Upper lobe of right lung (tissue), 1 donor: Measurements from ENCODE around the gene SHISAL1. TPM values are rescaled to one million over a fixed set of nuclear protein-coding genes. Genes with fewer than 3 reads are reported as not detected.

Source experiments
- ATAC-seq: fragments of 200-7000 bp; cut with Tn5 transposase; one replicate; pipeline ENCODE4 v1.9.1; 2020; ENCODE audit warnings: mild to moderate bottlenecking, moderate library complexity
- DNase-seq: peaks from one replicate; pipeline ENCODE4 v3.0.0-alpha.2; 2020
- H3K27ac ChIP-seq: fragments of 200-600 bp; one replicate; pipeline ENCODE4 v1.8.0; 2022
- H3K27me3 ChIP-seq: fragments of 200-600 bp; one replicate; pipeline ENCODE4 v1.8.0; 2022; ENCODE audit warnings: mild to moderate bottlenecking
- H3K36me3 ChIP-seq: fragments of 200-600 bp; one replicate; pipeline ENCODE4 v1.8.0; 2022
- H3K4me1 ChIP-seq: fragments of 200-600 bp; one replicate; pipeline ENCODE4 v1.8.0; 2022
- H3K4me3 ChIP-seq: fragments of 200-600 bp; one replicate; pipeline ENCODE4 v1.8.0; 2022; ENCODE audit warnings: mild to moderate bottlenecking
- H3K9me3 ChIP-seq: fragments of 200-600 bp; one replicate; pipeline ENCODE4 v1.8.0; 2022
- intact Hi-C: fragments of 100-400 bp; cut with DNase I; formaldehyde crosslinking; loops from one replicate; pipeline ENCODE4 v1.11.0; 2022
- total RNA-seq: library from RNA; stranded (reverse); fragmentation: NEBNext Ultra II Directional; extraction: Animal tissue kit (Norgen Biotek cat#: 25700); gene quantifications from one replicate; pipeline ENCODE4 v1.2.1, GENCODE V29; 2021
- TF ChIP-seq, protein P1 (sequence below): fragments of 200-600 bp; IDR thresholded peaks from one replicate; pipeline ENCODE4 v1.8.0; 2022; ENCODE audit warnings: antibody characterized with exemption
- donor health status: DM: no; HTN: yes; CAD: no; lungs with severe emphysema.

Gene SHISAL1
- total RNA-seq, 1 donor from 2014 or later = 1.0 TPM

DNA sequence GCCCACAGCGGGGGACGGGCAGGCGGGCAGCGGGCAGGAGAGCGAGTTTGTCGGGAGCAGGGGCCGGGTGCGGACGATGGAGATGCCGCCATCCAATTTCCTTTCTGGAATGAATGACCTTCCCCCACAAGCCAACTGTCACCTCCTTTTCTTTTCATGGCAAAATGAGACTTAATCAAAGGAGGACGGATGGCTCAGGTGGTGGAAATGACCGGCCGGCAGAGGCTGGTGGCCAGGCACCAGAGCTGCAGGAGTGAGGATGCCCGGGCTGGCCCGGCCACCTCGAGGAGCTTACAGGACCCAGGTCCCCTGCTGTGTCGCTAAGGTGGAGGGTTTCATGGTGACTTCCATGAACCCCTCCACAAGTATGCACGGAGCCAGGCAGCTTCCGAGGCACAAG lies 11.7 kb downstream of the SHISAL1 start:
- TF ChIP-seq, protein P1, sequence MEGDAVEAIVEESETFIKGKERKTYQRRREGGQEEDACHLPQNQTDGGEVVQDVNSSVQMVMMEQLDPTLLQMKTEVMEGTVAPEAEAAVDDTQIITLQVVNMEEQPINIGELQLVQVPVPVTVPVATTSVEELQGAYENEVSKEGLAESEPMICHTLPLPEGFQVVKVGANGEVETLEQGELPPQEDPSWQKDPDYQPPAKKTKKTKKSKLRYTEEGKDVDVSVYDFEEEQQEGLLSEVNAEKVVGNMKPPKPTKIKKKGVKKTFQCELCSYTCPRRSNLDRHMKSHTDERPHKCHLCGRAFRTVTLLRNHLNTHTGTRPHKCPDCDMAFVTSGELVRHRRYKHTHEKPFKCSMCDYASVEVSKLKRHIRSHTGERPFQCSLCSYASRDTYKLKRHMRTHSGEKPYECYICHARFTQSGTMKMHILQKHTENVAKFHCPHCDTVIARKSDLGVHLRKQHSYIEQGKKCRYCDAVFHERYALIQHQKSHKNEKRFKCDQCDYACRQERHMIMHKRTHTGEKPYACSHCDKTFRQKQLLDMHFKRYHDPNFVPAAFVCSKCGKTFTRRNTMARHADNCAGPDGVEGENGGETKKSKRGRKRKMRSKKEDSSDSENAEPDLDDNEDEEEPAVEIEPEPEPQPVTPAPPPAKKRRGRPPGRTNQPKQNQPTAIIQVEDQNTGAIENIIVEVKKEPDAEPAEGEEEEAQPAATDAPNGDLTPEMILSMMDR = no peak
- Histone ChIP-seq H3K4me3 (no peak overlapping the region), H3K27me3 (no peaks in the 10 kb centered on the region), H3K4me1 (no peaks in the 10 kb centered on the region), H3K36me3 (no peaks in the 10 kb centered on the region), H3K27ac (no peak overlapping the region), H3K9me3 (no peaks in the 10 kb centered on the region)
- DNase-seq (no peak), ATAC-seq (no peak)
- intact Hi-C loops = no loop called here

DNA sequence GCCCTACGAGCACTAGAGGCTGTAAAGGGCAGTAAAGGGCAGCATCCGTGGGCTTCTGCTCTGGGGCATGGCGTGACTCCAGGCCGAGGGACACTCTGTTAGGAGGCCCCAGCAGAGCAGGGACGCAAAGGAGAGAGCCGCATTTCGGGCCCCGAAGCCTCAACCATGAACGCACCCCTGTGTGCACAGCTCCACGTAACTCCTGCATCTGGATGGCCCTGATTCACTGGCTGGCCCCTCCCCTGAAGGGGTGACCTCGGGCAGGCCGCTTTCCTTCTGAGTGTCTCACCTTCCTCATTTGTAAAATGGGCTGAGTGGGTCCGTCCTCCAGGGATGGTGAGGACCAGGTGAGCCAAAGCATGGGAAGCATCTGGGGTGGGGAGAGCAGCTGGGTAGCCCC lies 13.6 kb downstream of the SHISAL1 start:
- ATAC-seq (no peak), DNase-seq (no peak)
- Histone ChIP-seq H3K27me3 (no peaks in the 10 kb centered on the region), H3K4me3 (no peak overlapping the region), H3K36me3 (no peaks in the 10 kb centered on the region), H3K27ac (no peak overlapping the region), H3K4me1 (no peaks in the 10 kb centered on the region), H3K9me3 (no peaks in the 10 kb centered on the region)
- intact Hi-C loops = no loop called here
- TF ChIP-seq, protein P1 = no peak

DNA sequence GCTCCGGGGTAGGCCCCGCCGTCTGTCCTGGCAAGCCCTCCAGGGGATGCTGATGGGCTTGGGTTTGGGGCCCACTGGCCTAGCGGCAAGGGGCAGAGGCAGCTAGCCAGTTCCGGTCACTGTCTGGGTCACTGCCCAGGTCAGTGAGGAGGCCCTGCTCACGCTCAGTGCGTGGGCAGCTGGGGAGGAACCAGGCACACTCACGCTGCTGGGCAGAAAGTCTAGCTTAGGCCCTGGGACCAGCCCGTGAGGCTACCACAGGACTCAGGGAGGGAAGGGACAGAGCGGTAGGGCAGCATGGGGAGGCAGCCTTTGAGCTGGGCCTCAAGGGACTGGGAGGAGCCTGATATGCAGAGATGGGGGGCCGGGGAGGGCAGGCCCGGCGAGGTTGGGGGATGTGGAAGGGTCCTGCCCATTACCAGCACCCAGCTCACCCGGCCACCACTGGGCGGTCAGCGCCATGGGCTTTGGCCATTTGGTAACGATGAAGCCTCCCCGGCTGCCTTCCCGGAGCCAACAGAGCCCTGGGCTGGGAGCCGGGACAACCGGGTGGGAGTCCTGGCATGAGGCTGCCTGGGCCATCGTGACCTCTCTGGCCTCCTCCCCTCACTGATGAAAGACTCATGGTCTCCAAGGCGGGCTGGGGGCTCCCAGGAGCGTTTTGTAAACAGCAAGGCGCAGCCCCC lies 14.2 kb downstream of the SHISAL1 start:
- Histone ChIP-seq H3K36me3 (no peaks in the 10 kb centered on the region), H3K27ac (no peak overlapping the region), H3K9me3 (no peaks in the 10 kb centered on the region), H3K4me1 (no peaks in the 10 kb centered on the region), H3K4me3 (no peak overlapping the region), H3K27me3 (no peaks in the 10 kb centered on the region)
- ATAC-seq (no peak), DNase-seq (no peak)
- TF ChIP-seq, protein P1 = no peak
- intact Hi-C loops = no loop called here

DNA sequence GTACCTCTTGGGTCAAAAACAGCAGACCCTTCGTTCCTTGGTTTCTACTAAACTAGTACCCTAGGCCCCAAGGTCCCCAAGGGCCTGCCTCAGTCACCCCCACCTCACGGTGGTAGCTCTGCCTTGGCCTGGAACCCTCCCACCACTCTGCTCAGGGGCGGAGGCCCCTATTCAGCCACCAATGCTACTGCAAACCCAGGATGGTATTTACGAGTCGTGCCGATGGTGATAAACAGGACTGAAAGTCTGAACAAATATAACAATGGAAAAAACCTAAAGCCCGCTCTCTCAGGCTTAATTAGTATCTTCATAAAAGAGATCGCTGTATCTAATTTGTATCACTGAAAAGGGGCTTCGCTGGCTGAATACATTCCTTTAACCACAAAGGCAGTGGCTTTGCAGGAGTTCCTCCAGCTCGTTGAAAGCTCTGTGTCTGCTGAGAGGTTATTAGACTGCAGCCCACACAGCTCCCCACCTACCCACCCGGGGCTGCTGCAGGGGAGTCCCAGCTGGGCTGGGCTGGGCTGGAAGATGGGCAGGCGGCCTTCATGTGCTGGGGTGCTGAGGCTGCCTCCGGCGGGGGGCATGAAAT lies 15.2 kb downstream of the SHISAL1 start:
- H3K4me1 ChIP-seq = no peaks in the 10 kb centered on the region
- H3K27ac ChIP-seq = no peak overlapping the region
- DNase-seq (no peak), ATAC-seq (no peak)
- no peaks in the 10 kb centered on the region for H3K27me3 ChIP-seq
- H3K9me3 ChIP-seq = no peaks in the 10 kb centered on the region
- TF ChIP-seq, protein P1 = no peak
- intact Hi-C loops = no loop called here
- H3K36me3 ChIP-seq = no peaks in the 10 kb centered on the region
- H3K4me3 ChIP-seq = no peak overlapping the region

DNA sequence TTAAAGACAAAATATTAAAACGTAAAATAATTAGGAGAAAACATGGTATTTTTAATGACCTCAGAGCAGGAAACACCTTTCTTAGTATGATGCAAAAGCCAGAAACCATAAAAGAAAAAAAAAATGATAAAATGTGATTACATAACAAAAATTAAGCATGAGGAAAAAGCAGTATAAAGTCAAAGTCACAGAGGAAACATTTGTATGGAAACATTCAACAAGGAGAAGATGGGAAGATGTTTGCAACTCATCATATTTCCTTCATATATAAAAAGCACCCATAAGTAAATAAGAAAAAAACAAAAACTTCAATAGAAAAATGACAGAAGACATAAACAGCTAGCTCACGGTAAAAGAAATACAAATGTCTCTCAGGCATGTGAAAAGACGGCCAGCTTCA lies 17.3 kb downstream of the SHISAL1 start:
- Histone ChIP-seq H3K36me3 (no peaks in the 10 kb centered on the region), H3K4me1 (no peaks in the 10 kb centered on the region), H3K9me3 (no peaks in the 10 kb centered on the region), H3K4me3 (no peak overlapping the region), H3K27ac (no peak overlapping the region), H3K27me3 (no peaks in the 10 kb centered on the region)
- DNase-seq (no peak), ATAC-seq (no peak)
- TF ChIP-seq, protein P1 = no peak
- intact Hi-C loops = no loop called here
